ENCODE measurements around the gene C1QL4.

DNA sequence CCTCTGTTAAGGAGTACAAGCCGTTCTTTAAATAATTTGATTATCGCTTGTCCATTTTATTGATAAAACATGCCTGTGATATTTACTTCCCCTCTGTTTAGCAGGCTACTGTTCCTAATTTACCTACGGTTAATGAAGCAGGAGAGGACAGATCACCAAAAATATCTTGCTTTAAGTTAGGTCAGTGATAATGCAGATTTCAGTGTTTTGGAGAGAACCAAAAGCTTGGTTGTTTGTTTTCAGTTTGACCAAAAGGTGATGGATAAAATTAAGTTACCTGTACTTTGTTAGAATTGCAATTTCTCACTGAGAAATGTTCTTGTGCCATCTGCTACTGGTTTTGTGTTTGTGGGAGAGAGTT lies 31.2 kb upstream of the C1QL4 start:
- TF ChIP-seq, protein P1, sequence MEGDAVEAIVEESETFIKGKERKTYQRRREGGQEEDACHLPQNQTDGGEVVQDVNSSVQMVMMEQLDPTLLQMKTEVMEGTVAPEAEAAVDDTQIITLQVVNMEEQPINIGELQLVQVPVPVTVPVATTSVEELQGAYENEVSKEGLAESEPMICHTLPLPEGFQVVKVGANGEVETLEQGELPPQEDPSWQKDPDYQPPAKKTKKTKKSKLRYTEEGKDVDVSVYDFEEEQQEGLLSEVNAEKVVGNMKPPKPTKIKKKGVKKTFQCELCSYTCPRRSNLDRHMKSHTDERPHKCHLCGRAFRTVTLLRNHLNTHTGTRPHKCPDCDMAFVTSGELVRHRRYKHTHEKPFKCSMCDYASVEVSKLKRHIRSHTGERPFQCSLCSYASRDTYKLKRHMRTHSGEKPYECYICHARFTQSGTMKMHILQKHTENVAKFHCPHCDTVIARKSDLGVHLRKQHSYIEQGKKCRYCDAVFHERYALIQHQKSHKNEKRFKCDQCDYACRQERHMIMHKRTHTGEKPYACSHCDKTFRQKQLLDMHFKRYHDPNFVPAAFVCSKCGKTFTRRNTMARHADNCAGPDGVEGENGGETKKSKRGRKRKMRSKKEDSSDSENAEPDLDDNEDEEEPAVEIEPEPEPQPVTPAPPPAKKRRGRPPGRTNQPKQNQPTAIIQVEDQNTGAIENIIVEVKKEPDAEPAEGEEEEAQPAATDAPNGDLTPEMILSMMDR (IDR thresholded peaks at IDR 0.05), result no peak
- TF ChIP-seq POLR2A (IDR thresholded peaks at IDR 0.05), result no peak

Data from uterus (tissue), 2 donors.